NCI-H82 treated with DMSO at 0.1 percent for 48 hours (cell line): ENCODE measurements around the gene SEC14L6.
A peak's percentile ranks its signal among the peaks of the same experiment; 100 is the strongest.

Experiments
- DNase-seq: peaks from one replicate; lab custom pipeline; 2025; ENCODE audit not compliant: unreplicated experiment; lab: John Stamatoyannopoulos, UW

Gene SEC14L6

GRCh38 chr22:30497466-30498150, 48.9 kb downstream of the SEC14L6 start:
- DNase-seq: no peak

DNA sequence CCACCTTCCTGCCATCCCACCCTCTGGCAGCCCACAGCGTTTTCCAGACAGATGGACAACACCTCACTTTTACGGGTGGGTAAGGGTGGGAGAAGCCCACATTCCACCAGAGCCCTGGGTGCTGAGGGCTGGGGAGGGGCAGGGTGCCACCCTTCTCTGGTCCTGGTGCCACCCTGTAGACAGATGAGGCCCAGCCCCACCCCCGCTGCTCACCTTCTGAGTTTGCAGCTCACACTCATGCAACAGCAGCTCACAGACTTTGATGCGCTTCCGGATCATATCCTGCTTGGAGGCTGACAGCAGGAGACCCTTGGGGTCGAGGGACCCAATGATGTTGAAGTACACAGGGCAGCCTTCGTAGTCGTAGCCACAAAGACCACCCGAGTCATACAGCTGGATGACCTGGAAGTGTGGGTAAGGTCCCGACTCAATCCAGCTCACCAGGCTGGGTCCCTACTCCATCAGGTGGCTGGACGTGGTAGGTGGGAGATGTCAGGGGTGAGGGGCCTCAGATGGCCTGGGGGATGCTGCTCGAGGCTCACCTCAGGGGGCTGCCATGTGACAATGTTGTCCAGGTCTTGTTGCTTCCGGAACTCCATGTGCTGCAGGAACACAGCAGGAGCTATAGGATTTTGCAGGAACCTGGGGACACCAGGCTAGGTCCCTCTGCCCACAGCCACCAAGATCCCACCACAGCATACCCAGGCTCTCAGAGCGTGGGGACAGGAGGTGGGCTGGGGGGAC, 51.3 kb downstream of the SEC14L6 start:
- no peak for DNase-seq

DNA sequence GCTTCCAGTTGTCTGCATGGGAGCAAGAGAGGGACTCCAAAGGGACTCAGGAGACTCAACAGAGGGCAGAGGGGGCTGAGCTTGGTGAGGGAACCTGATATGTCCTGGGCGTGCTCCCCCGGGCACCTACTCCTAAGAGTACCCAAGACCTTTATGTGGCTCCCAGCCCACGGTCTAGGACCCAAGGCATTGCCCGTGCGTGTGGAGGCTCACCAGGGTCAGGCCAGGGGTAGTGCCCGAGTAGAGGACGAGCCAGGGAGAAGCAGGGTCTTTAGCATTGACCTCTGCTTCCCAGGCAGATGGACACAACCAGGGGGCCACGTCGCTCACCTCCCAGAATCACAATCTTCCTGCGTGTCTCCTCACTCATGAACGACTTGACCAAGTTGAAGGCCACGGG, 54.4 kb downstream of the SEC14L6 start:
- no peak for DNase-seq

DNA sequence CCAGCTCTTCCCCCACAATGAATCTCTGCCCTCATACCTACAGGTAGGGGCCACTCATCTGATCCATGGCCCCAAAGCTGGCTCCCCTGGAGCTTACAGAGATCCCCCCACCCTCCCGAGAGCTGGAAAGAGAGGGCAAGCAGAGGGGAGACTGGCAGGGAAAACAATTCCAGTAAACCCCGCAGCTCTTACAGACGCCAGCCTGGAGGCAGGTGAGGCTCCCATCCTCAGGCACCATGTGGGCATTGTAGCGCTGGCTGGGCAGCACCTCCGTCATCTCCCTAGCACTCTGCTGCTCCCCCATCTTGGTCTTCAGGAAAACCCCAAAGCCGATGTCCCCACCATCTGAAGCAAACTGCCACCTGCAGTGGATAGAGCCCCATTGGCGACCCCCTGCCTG, 55.2 kb downstream of the SEC14L6 start:
- no peak for DNase-seq

- no peak for DNase-seq
Measured at GRCh38 chr22:30490399-30490798, 56.1 kb downstream of the SEC14L6 start.

DNA sequence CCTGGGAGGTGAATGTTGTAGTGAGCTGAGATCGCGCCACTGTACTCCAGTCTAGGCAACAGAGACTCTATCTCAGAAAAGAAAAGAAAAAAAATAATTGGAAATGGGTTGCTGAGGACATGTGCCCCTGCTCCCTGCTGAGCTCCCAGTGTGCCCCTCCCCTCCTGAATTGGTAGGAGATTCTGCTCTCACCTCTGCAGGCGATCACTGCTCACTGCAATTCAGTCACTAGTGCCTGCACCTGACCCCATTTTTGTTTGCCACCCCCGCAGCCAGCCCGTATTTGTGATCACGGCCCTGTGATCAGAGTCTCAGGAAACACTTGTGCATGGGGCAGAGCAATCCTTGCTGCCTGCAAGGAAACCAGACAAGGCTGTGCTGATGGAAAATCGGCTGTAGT, 58.4 kb downstream of the SEC14L6 start:
- no peak for DNase-seq

GRCh38 chr22:30486661-30487115, 59.9 kb downstream of the SEC14L6 start:
- no peak for DNase-seq

GRCh38 chr22:30486118-30486517, 60.4 kb downstream of the SEC14L6 start:
- DNase-seq: no peak

DNA sequence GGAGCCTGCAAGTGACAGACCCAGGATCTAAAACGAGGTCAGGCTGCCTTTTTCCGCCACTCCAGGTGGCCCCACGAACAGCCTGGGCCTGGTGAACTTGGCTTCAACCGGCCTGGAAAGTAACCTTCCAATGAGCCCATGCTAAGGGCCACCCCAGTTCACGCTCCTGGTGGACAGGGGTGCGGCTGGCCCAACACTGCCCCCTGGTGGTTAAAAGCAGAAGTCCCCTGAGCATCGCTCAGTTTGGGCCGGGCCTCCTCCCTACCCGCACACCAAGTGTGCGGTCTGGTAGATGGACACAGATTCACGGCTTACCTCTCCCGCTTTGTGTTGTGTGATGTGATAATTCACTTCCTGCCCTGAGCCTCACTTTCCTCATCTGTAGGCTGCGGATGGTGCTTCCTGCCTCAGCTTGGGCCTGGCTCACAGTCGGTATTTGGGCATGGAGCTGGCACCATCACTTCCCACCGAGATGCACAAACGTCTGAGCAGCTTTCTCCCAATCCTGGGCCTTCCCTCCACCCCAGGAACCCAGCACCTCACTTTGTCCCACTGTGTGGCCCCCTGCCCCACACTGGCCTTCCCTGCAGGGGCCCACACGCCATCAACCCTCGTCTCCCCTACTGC, 61.1 kb downstream of the SEC14L6 start:
- DNase-seq: peak; percentile 15

- no peak for DNase-seq
Measured at GRCh38 chr22:30483169-30483568, 63.4 kb downstream of the SEC14L6 start.

GRCh38 chr22:30481711-30482110, 64.8 kb downstream of the SEC14L6 start:
- DNase-seq: no peak

- DNase-seq: no peak
Measured at GRCh38 chr22:30479981-30480380, 66.6 kb downstream of the SEC14L6 start.

GRCh38 chr22:30474683-30475424, 71.7 kb downstream of the SEC14L6 start:
- DNase-seq: no peak

- no peak for DNase-seq
Measured at GRCh38 chr22:30474121-30474520, 72.4 kb downstream of the SEC14L6 start.

GRCh38 chr22:30472994-30473720, 73.4 kb downstream of the SEC14L6 start:
- DNase-seq: no peak
